Neural cell (in vitro differentiated cells): ENCODE measurements around the gene TUT1. TPM values are rescaled to one million over a fixed set of nuclear protein-coding genes. Genes with fewer than 3 reads are reported as not detected.

Experiments
- H2AFZ ChIP-seq: fragments of 200-600, 300-800 bp; sonication (generic), shearing (Covaris generic); 2 replicates; pipeline ENCODE4 v1.6.0; 2014; ENCODE audit warnings: low read depth, mild to moderate bottlenecking, antibody characterized with exemption, low read length, moderate library complexity
- H3F3A ChIP-seq: fragments of 200-600 bp; shearing (Covaris generic); 2 replicates; pipeline ENCODE4 v1.6.1; 2016; ENCODE audit warnings: mild to moderate bottlenecking, moderate library complexity, mixed read lengths, antibody characterized with exemption, low read length; ENCODE audit not compliant: insufficient read depth, poor library complexity, severe bottlenecking
- H3K27ac ChIP-seq: fragments of 200-600, 300-800 bp; sonication (generic), shearing (Covaris generic); 2 replicates; pipeline ENCODE4 v1.5.1; 2014; ENCODE audit warnings: mild to moderate bottlenecking, low read length, moderate library complexity
- H3K27me3 ChIP-seq: fragments of 300-800, 200-600 bp; sonication (generic), shearing (Covaris generic); 2 replicates; pipeline ENCODE4 v1.6.0; 2014; ENCODE audit warnings: mild to moderate bottlenecking, low read depth, low read length, moderate library complexity; ENCODE audit not compliant: insufficient read depth
- H3K36me3 ChIP-seq: fragments of 300-800, 200-600 bp; sonication (generic), shearing (Covaris generic); 2 replicates; pipeline ENCODE4 v1.5.1; 2014; ENCODE audit warnings: mild to moderate bottlenecking, antibody characterized with exemption, low read length, moderate library complexity; ENCODE audit not compliant: insufficient read depth
- H3K4me2 ChIP-seq: fragments of 300-800, 200-600 bp; sonication (generic), shearing (Covaris generic); 2 replicates; pipeline ENCODE4 v1.6.0; 2014; ENCODE audit warnings: mild to moderate bottlenecking, low read length
- H3K4me3 ChIP-seq: fragments of 300-800, 200-600 bp; sonication (generic), shearing (Covaris generic); 2 replicates; pipeline ENCODE4 v1.5.1; 2014; ENCODE audit warnings: mild to moderate bottlenecking, low read length, moderate library complexity
- H3K79me2 ChIP-seq: fragments of 200-600 bp; shearing (Covaris generic); replicated peaks from 2 replicates; pipeline ENCODE4 v1.6.0; 2014; ENCODE audit warnings: mild to moderate bottlenecking, low read length, moderate library complexity; ENCODE audit not compliant: insufficient read depth
- H3K9ac ChIP-seq: fragments of 300-800, 200-600 bp; sonication (generic), shearing (Covaris generic); 2 replicates; pipeline ENCODE4 v1.6.1; 2016; ENCODE audit warnings: mild to moderate bottlenecking, low read length, mixed read lengths
- H3K9me2 ChIP-seq: fragments of 200-600 bp; shearing (Covaris generic); 2 replicates; pipeline ENCODE4 v1.6.1; 2016; ENCODE audit warnings: mild to moderate bottlenecking, low read length, mixed read lengths; ENCODE audit not compliant: insufficient read depth
- H3K9me3 ChIP-seq: fragments of 200-600, 300-800 bp; sonication (generic), shearing (Covaris generic); 2 replicates; pipeline ENCODE4 v1.6.1; 2016; ENCODE audit warnings: mild to moderate bottlenecking, mixed run types, low read length, moderate library complexity, mixed read lengths
- H4K20me1 ChIP-seq: fragments of 200-600 bp; shearing (Covaris generic); 2 replicates; pipeline ENCODE4 v1.6.1; 2016; ENCODE audit warnings: mild to moderate bottlenecking, mixed run types; ENCODE audit not compliant: insufficient read depth
- EP300 ChIP-seq: fragments of 450-650 bp; conservative IDR thresholded peaks from 2 replicates; pipeline ENCODE4 v1.6.1; 2014; ENCODE audit warnings: antibody characterized with exemption, mild to moderate bottlenecking, moderate library complexity; ENCODE audit not compliant: poor library complexity, severe bottlenecking
- EZH2 ChIP-seq: fragments of 200-600, 300-800 bp; shearing (Covaris generic), sonication (generic); IDR thresholded peaks from 2 replicates; pipeline ENCODE4 v1.6.1; 2014; ENCODE audit warnings: antibody characterized with exemption, low read length, borderline replicate concordance, mild to moderate bottlenecking; ENCODE audit not compliant: insufficient read depth, poor library complexity, severe bottlenecking
- MXI1 ChIP-seq: fragments of 450-650 bp; conservative IDR thresholded peaks from 2 replicates; pipeline ENCODE4 v1.6.1; 2014; ENCODE audit warnings: antibody characterized with exemption, mild to moderate bottlenecking; ENCODE audit not compliant: poor library complexity, severe bottlenecking
- POLR2AphosphoS5 ChIP-seq: IDR thresholded peaks from 2 replicates; pipeline ENCODE4 v1.6.1; 2012
- RAD21 ChIP-seq: fragments of 450-650 bp; conservative IDR thresholded peaks from 2 replicates; pipeline ENCODE4 v1.6.1; 2014; ENCODE audit warnings: antibody characterized with exemption, mild to moderate bottlenecking, moderate library complexity
- TAF1 ChIP-seq: IDR thresholded peaks from 2 replicates; pipeline ENCODE4 v1.6.1; 2012; ENCODE audit warnings: low read depth
- polyA plus RNA-seq: library from polyadenylated mRNA; depleted of rRNA; stranded (reverse); fragments of >200 nt; gene quantifications from 2 replicates; pipeline ENCODE4 v1.2.3, GENCODE V29; 2014
- TF ChIP-seq, protein P1 (sequence below): fragments of 450-650 bp; IDR thresholded peaks from 2 replicates; pipeline ENCODE4 v1.5.1; 2014; ENCODE audit warnings: antibody characterized with exemption, mild to moderate bottlenecking, moderate library complexity; ENCODE audit not compliant: poor library complexity, severe bottlenecking
- TF ChIP-seq, protein P2 (sequence below): IDR thresholded peaks from 2 replicates; pipeline ENCODE4 v1.6.1; 2012; ENCODE audit warnings: borderline replicate concordance

The TUT1 gene
- polyA plus RNA-seq, 1 donor from 2014 or later, result 17.8 TPM

DNA sequence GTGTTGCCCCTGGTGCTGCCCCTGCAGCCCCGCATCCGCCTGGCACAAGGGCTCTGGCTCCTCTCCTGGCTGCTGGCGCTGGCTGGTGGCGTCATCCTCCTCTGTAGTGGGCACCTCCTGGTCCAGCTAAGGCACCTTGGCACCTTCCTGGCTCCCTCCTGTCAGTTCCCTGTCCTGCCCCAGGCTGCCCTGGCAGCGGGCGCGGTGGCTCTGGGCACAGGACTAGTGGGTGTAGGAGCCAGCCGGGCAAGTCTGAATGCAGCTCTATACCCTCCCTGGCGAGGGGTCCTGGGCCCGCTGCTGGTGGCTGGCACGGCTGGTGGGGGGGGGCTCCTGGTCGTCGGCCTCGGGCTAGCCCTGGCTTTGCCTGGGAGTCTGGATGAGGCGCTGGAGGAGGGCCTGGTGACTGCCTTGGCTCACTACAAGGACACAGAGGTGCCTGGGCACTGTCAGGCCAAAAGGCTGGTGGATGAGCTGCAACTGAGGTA is 22.0 kb upstream of the TUT1 start:
- no peaks in the 10 kb centered on the region for H3K36me3 ChIP-seq
- H3K9me2 ChIP-seq, result no peaks in the 10 kb centered on the region
- no peak overlapping the region for H2AFZ ChIP-seq
- H4K20me1 ChIP-seq, result no peaks in the 10 kb centered on the region
- H3K9me3 ChIP-seq, result no peaks in the 10 kb centered on the region
- H3K27ac ChIP-seq, result no peak overlapping the region
- no peak for TF ChIP-seq EP300
- TF ChIP-seq, protein P1, sequence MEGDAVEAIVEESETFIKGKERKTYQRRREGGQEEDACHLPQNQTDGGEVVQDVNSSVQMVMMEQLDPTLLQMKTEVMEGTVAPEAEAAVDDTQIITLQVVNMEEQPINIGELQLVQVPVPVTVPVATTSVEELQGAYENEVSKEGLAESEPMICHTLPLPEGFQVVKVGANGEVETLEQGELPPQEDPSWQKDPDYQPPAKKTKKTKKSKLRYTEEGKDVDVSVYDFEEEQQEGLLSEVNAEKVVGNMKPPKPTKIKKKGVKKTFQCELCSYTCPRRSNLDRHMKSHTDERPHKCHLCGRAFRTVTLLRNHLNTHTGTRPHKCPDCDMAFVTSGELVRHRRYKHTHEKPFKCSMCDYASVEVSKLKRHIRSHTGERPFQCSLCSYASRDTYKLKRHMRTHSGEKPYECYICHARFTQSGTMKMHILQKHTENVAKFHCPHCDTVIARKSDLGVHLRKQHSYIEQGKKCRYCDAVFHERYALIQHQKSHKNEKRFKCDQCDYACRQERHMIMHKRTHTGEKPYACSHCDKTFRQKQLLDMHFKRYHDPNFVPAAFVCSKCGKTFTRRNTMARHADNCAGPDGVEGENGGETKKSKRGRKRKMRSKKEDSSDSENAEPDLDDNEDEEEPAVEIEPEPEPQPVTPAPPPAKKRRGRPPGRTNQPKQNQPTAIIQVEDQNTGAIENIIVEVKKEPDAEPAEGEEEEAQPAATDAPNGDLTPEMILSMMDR, result no peak
- no peak for TF ChIP-seq RAD21
- TF ChIP-seq TAF1, result no peak
- no peak for TF ChIP-seq EZH2
- H3K9ac ChIP-seq, result peak overlapping the region; percentile 3
- no peak overlapping the region for H3K4me3 ChIP-seq
- H3K27me3 ChIP-seq, result peaks cover 8% of the 10 kb centered on the region
- no peaks in the 10 kb centered on the region for H3K79me2 ChIP-seq
- H3F3A ChIP-seq, result no peaks in the 10 kb centered on the region
- H3K4me2 ChIP-seq, result no peak overlapping the region

GRCh38 chr11:62612366-62613290 is 21.3 kb upstream of the TUT1 start, which contains the start of the genes EML3 and ROM1:
TSS of gene EML3 (minus strand) at chr11:62612775. CDS start at chr11:62612457, 318 bp downstream.
TSS of gene ROM1 (plus strand) at chr11:62613257. CDS start at chr11:62613282, 25 bp downstream.
- no peak for TF ChIP-seq EZH2
- TF ChIP-seq, protein P1, result peak; percentile 57

GRCh38 chr11:62611705-62612365 is 20.5 kb upstream of the TUT1 start:
- no peak overlapping the region for H2AFZ ChIP-seq
- no peaks in the 10 kb centered on the region for H3K9me2 ChIP-seq
- peaks cover 8% of the 10 kb centered on the region for H3K27me3 ChIP-seq
- no peak overlapping the region for H3K27ac ChIP-seq
- H3K4me3 ChIP-seq, result no peak overlapping the region
- H4K20me1 ChIP-seq, result no peaks in the 10 kb centered on the region
- H3K9me3 ChIP-seq, result no peaks in the 10 kb centered on the region
- H3K4me2 ChIP-seq, result no peak overlapping the region
- H3K36me3 ChIP-seq, result no peaks in the 10 kb centered on the region
- H3K9ac ChIP-seq, result peak overlapping the region; percentile 16
- no peaks in the 10 kb centered on the region for H3K79me2 ChIP-seq
- no peaks in the 10 kb centered on the region for H3F3A ChIP-seq
- TF ChIP-seq, protein P1, result no peak
- TF ChIP-seq, protein P2, sequence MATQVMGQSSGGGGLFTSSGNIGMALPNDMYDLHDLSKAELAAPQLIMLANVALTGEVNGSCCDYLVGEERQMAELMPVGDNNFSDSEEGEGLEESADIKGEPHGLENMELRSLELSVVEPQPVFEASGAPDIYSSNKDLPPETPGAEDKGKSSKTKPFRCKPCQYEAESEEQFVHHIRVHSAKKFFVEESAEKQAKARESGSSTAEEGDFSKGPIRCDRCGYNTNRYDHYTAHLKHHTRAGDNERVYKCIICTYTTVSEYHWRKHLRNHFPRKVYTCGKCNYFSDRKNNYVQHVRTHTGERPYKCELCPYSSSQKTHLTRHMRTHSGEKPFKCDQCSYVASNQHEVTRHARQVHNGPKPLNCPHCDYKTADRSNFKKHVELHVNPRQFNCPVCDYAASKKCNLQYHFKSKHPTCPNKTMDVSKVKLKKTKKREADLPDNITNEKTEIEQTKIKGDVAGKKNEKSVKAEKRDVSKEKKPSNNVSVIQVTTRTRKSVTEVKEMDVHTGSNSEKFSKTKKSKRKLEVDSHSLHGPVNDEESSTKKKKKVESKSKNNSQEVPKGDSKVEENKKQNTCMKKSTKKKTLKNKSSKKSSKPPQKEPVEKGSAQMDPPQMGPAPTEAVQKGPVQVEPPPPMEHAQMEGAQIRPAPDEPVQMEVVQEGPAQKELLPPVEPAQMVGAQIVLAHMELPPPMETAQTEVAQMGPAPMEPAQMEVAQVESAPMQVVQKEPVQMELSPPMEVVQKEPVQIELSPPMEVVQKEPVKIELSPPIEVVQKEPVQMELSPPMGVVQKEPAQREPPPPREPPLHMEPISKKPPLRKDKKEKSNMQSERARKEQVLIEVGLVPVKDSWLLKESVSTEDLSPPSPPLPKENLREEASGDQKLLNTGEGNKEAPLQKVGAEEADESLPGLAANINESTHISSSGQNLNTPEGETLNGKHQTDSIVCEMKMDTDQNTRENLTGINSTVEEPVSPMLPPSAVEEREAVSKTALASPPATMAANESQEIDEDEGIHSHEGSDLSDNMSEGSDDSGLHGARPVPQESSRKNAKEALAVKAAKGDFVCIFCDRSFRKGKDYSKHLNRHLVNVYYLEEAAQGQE, result no peak
- no peak for TF ChIP-seq TAF1
- no peak for TF ChIP-seq MXI1
- TF ChIP-seq POLR2AphosphoS5, result no peak
- TF ChIP-seq RAD21, result no peak
- no peak for TF ChIP-seq EZH2
- TF ChIP-seq EP300, result no peak

More at GRCh38 chr11:62612366-62613290, 21.3 kb upstream of the TUT1 start, which contains the start of the genes EML3 and ROM1:
- H3K9ac ChIP-seq, result peak within 1 kb of the TSS; percentile 16
- H3K9me3 ChIP-seq, result no peaks in the 10 kb centered on the region
- no peaks in the 10 kb centered on the region for H3K79me2 ChIP-seq
- no peak within 1 kb of the TSS for H3K4me2 ChIP-seq
- no peaks in the 10 kb centered on the region for H3K36me3 ChIP-seq
- H3K4me3 ChIP-seq, result peak within 1 kb of the TSS; percentile 35
- no peaks in the 10 kb centered on the region for H4K20me1 ChIP-seq
- no peak within 1 kb of the TSS for H3K27ac ChIP-seq
- H2AFZ ChIP-seq, result no peak within 1 kb of the TSS
- no peaks in the 10 kb centered on the region for H3K9me2 ChIP-seq
- H3K27me3 ChIP-seq, result peaks cover 8% of the 10 kb centered on the region
- H3F3A ChIP-seq, result no peaks in the 10 kb centered on the region
